ENCODE results near the gene ADAP1. TPM values are rescaled to one million over a fixed set of nuclear protein-coding genes. Genes with fewer than 3 reads are reported as not detected.

ADAP1 gene
- total and polyA plus RNA-seq, 2 of the 13 experiments (the other 11 are each of a cell fraction or from before 2014, with no cell fraction given): 10.5 to 24.6 TPM

DNA sequence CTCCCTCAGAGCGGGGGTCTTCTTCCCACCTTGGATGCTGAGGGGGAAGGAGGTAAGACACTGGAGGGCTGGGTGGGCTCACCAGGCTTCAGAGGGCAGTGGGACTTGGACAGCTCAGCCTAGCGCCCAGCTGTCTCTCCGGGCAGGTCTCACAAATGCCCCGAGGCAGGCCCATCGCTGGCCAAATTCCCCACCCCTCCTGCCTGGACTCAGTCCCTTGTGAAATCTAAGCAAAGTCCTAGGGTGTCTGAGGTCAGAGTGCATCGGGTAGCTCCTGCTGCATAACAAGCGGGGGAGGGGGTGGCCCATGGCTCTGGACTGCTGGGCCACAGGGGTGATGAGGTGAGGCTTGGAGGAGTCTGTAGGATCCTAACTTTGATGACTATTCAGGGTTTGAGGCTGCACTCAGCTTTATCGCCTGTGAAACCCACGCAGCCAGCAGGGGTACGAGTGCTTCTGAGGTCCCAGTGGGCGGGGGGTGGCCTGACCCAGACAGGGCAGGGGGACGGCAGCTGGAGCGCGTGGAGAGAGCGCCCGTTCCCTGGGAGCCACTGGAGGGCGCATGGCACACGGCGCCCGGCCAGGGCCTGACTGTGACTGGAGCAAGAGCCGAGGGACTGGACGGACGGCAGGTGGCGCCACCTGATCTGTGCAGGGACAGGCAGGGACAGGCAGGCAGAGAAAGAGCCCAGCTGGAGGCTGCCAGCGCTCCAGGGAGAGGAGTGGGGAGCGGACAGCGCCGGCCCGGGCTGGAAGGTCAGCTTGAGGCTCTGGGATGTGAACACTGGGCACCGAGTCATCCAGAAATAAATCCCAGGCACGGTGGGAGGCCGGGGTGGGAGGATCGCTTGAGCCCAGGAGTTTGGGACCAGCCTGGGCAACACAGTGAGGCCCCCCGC lies 38.5 kb upstream of the ADAP1 start (continued):
- TF ChIP-seq, protein P1, sequence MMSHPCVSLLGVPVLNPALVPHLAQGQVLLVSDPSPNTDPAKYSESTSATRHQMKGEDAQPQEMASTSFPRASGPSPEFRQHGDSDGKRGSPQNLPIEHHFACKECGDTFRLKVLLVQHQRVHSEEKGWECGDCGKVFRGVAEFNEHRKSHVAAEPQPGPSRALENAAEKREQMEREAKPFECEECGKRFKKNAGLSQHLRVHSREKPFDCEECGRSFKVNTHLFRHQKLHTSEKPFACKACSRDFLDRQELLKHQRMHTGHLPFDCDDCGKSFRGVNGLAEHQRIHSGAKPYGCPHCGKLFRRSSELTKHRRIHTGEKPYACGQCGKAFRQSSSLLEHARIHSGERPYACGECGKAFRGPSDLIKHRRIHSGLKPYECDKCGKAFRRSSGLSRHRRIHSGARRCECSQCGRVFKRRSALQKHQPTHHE (CRISPR knock-in tag; IDR thresholded peaks at IDR 0.05; ENCODE audit: borderline replicate concordance): peak; percentile 13; the same call in 1 of the 2 replicates
- TF ChIP-seq ARNTL (CRISPR knock-in tag; IDR thresholded peaks at IDR 0.05) (peak; percentile 72; the same call in 1 of the 2 replicates), ZNF550 (CRISPR knock-in tag; IDR thresholded peaks at IDR 0.05; ENCODE audit: borderline replicate concordance) (0 out of 2 replicates have a peak, but pooled peaks have one; percentile 73), ZNF883 (CRISPR knock-in tag; IDR thresholded peaks at IDR 0.05; ENCODE audit: not compliant biosample characterization) (no peak), KDM1A (CRISPR knock-in tag; IDR thresholded peaks at IDR 0.05) (peak; percentile 74), ZNF256 (CRISPR knock-in tag; conservative IDR thresholded peaks at IDR 0.05) (no peak), ZNF350 (CRISPR knock-in tag; IDR thresholded peaks at IDR 0.05; ENCODE audit: borderline replicate concordance, low read depth) (peak; percentile 83; the same call in 1 of the 2 replicates), ARNT (IDR thresholded peaks at IDR 0.05) (no peak), POLR2AphosphoS2 (IDR thresholded peaks at IDR 0.05; ENCODE audit: low read depth, low read length) (no peak), ZBTB42 (CRISPR knock-in tag; IDR thresholded peaks at IDR 0.05) (no peak), HNRNPUL1 (IDR thresholded peaks at IDR 0.05; ENCODE audit: low read depth, low read length) (no peak), CHD4 (IDR thresholded peaks at IDR 0.05; ENCODE audit: borderline replicate concordance, low read length) (peak; percentile 83; the same call in 1 of the 2 replicates), CENPX (CRISPR knock-in tag; IDR thresholded peaks at IDR 0.05) (no peak), KDM5B (CRISPR knock-in tag; IDR thresholded peaks at IDR 0.05; ENCODE audit: borderline replicate concordance) (peak; percentile 71), ZSCAN29 (CRISPR knock-in tag; conservative IDR thresholded peaks at IDR 0.05) (peak; percentile 76; the same call in 1 of the 2 replicates), ETS1 (CRISPR knock-in tag; IDR thresholded peaks at IDR 0.05) (no peak), FOXP1 (IDR thresholded peaks at IDR 0.05) (no peak), FOXP1 (CRISPR knock-in tag; IDR thresholded peaks at IDR 0.05) (no peak; the same call in 1 of the 2 replicates), ATF5 (CRISPR knock-in tag; IDR thresholded peaks at IDR 0.05; ENCODE audit: low read depth) (peak; percentile 89; the same call in 1 of the 2 replicates), POLR2A (IDR thresholded peaks at IDR 0.05; ENCODE audit: insufficient read depth in 1 of 2, low read depth in 2 of 2, low read length in 2 of 2) (peak in 1 of 2 experiments; percentile 53; a peak in 2 of 4 replicates), EP300 (IDR thresholded peaks at IDR 0.05; ENCODE audit: low read depth in 2 of 2, low read length in 2 of 2) (peak in 1 of 2 experiments; percentile 60; a peak in 2 of 4 replicates), EP300 (CRISPR knock-in tag; IDR thresholded peaks at IDR 0.05; ENCODE audit: borderline replicate concordance) (no peak), YEATS4 (CRISPR knock-in tag; IDR thresholded peaks at IDR 0.05; ENCODE audit: borderline replicate concordance) (peak; percentile 78; the same call in 1 of the 2 replicates)
- TF ChIP-seq, protein P2, sequence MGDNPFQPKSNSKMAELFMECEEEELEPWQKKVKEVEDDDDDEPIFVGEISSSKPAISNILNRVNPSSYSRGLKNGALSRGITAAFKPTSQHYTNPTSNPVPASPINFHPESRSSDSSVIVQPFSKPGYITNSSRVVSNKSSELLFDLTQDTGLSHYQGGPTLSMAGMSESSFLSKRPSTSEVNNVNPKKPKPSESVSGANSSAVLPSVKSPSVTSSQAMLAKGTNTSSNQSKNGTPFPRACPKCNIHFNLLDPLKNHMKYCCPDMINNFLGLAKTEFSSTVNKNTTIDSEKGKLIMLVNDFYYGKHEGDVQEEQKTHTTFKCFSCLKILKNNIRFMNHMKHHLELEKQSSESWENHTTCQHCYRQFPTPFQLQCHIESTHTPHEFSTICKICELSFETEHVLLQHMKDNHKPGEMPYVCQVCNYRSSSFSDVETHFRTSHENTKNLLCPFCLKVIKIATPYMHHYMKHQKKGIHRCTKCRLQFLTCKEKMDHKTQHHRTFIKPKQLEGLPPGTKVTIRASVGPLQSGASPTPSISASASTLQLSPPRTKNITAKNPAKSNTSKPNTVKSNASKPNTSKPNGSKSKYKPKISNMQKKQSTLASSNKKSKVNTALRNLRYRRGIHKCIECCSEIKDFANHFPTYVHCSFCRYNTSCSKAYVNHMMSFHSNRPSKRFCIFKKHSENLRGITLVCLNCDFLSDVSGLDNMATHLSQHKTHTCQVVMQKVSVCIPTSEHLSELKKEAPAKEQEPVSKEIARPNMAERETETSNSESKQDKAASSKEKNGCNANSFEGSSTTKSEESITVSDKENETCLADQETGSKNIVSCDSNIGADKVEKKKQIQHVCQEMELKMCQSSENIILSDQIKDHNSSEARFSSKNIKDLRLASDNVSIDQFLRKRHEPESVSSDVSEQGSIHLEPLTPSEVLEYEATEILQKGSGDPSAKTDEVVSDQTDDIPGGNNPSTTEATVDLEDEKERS (CRISPR knock-in tag; IDR thresholded peaks at IDR 0.05): peak; percentile 81
